Lung (tissue), 12 donors: ENCODE data around the gene PTGES2. TPM values are rescaled to one million over a fixed set of nuclear protein-coding genes. Genes with fewer than 3 reads are reported as not detected.

Experiments used
- ATAC-seq: fragments of 200-7000 bp; cut with Tn5 transposase; one replicate; pipeline ENCODE4 v1.9.1; 2020; ENCODE audit warnings: moderate number of reproducible peaks; ENCODE audit not compliant: insufficient read depth, low FRiP score
- DNase-seq, 3 donors: peaks; one replicate each; pipeline ENCODE4 v3.0.0-alpha.2; 2013 to 2017
- H3K27ac ChIP-seq, 2 donors: one replicate each; pipeline ENCODE4 v1.5.1; 2013; ENCODE audit warnings: mild to moderate bottlenecking in 2 of 2, moderate library complexity in 2 of 2, control low read depth in 1 of 2, inconsistent platforms in 1 of 2, low read depth in 1 of 2, low read length in 1 of 2
- H3K27me3 ChIP-seq, 3 donors: one replicate each; pipeline ENCODE4 v1.5.1; 2013; ENCODE audit warnings: low read length in 2 of 3; ENCODE audit not compliant: control insufficient read depth in 3 of 3, insufficient read depth in 3 of 3
- H3K36me3 ChIP-seq, 4 donors: one replicate each; pipeline ENCODE4 v1.5.1; 2013; ENCODE audit warnings: low read length in 4 of 4, mild to moderate bottlenecking in 1 of 4, moderate library complexity in 1 of 4; ENCODE audit not compliant: control insufficient read depth in 4 of 4, insufficient read depth in 4 of 4
- H3K4me1 ChIP-seq, 5 donors: one replicate each; pipeline ENCODE4 v1.5.1; 2013; ENCODE audit warnings: low read length in 5 of 5, mild to moderate bottlenecking in 2 of 5, moderate library complexity in 1 of 5; ENCODE audit not compliant: control insufficient read depth in 5 of 5, insufficient read depth in 5 of 5
- H3K4me3 ChIP-seq: one replicate; pipeline ENCODE4 v1.5.1; 2013; ENCODE audit warnings: mild to moderate bottlenecking, control low read depth, moderate library complexity
- H3K9ac ChIP-seq, 2 donors: one replicate each; pipeline ENCODE4 v1.5.1; 2013; ENCODE audit warnings: low read length in 2 of 2, control low read depth in 1 of 2; ENCODE audit not compliant: insufficient read depth in 1 of 2
- H3K9me3 ChIP-seq, 4 donors: one replicate each; pipeline ENCODE4 v1.5.1; 2013; ENCODE audit warnings: low read length in 3 of 4, mild to moderate bottlenecking in 1 of 4, moderate library complexity in 1 of 4; ENCODE audit not compliant: control insufficient read depth in 4 of 4, insufficient read depth in 3 of 4
- whole genome bisulfite sequencing, 2 donors: extraction: QIAGEN DNeasy Blood & Tissue Kit; methylation state at CpG; one replicate each; pipeline ENCODE4 v1.1.7; 2013; 5-methylcytosine and 5-hydroxymethylcytosine counted together
- polyA plus RNA-seq, 2 donors: library from polyadenylated mRNA; stranded (reverse); fragments of 200-250 nt; gene quantifications; one replicate each; pipeline ENCODE4 v1.2.1, GENCODE V29; 2013
- total RNA-seq, 2 donors: library from RNA; depleted of rRNA in 1 of 2; stranded (reverse); fragments of >200 nt in 1 of 2; gene quantifications; one replicate each; pipeline ENCODE4 v1.2.1, GENCODE V29; 2014 to 2021
- TF ChIP-seq, protein P1 (sequence below): IDR thresholded peaks from 2 replicates; pipeline ENCODE4 v1.5.1; 2012; ENCODE audit warnings: mild to moderate bottlenecking; ENCODE audit errors: control extremely low read depth, extremely low read depth
- donor health status: control.
- donor health status: control.
- donor health status: Bipolar disorder and iron deficiency.
- donor health status: healthy.
- donor health status: DM: yes; HTN: yes; CAD: no.

The PTGES2 gene
- total and polyA plus RNA-seq, 4 donors: 42.0 to 66.8 (median 54.7) TPM

DNA sequence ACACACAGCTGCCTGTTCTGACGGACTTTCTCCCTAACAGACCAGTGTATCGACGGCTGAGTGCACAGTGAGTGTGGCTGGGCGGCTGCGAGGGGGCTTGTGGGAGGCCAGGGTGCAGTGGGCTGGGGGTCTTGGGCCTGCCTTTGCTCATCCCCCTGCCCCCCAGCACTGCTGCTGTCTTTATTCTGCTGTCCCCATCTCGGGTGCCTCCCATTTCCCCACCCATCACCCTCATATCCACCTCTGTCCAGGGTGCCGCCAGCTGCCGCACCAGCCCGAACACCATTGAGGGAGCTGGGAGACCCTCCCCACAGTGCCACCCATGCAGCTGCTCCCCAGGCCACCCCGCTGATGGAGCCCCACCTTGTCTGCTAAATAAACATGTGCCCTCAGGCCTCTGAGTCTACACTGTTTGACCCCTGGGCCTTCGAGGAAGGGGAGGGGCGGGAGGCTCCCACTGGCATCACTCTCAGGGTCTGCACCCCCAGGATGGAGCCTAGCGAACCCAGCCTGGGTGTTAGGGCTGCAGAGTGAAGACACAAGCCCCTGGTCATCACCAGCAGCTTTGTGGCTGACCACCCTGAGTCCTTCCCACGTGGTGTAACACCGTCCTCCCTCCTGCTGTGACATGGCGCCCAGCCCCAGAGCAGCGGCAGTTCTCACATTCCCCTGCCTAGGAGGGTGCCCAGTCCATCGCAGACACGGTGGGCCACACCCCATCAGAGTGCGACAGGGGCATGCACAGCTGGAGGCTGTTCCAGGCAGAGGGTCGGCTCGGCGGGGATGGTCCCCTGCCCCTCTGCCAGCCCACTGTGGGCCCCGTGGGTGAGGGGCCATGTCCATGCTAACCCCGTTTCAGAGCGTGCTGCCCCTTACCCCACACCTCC is 25.8 kb upstream of the PTGES2 start:
- H3K27me3 ChIP-seq: no peaks in the 10 kb centered on the region
- no peaks in the 10 kb centered on the region for H3K9me3 ChIP-seq
- no peak overlapping the region for H3K4me3 ChIP-seq
- H3K27ac ChIP-seq: no peak overlapping the region
- no peaks in the 10 kb centered on the region for H3K36me3 ChIP-seq
- DNase-seq (no peak), ATAC-seq (no peak)
- TF ChIP-seq, protein P1, sequence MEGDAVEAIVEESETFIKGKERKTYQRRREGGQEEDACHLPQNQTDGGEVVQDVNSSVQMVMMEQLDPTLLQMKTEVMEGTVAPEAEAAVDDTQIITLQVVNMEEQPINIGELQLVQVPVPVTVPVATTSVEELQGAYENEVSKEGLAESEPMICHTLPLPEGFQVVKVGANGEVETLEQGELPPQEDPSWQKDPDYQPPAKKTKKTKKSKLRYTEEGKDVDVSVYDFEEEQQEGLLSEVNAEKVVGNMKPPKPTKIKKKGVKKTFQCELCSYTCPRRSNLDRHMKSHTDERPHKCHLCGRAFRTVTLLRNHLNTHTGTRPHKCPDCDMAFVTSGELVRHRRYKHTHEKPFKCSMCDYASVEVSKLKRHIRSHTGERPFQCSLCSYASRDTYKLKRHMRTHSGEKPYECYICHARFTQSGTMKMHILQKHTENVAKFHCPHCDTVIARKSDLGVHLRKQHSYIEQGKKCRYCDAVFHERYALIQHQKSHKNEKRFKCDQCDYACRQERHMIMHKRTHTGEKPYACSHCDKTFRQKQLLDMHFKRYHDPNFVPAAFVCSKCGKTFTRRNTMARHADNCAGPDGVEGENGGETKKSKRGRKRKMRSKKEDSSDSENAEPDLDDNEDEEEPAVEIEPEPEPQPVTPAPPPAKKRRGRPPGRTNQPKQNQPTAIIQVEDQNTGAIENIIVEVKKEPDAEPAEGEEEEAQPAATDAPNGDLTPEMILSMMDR: no peak
- 88 to 94% methylated on average over 26 of the region's 26 CpGs for WGBS, 2 donors
- H3K4me1 ChIP-seq: peaks cover 0 to 13% (median 5%) of the 10 kb centered on the region in 5 donors
- H3K9ac ChIP-seq: no peak overlapping the region

DNA sequence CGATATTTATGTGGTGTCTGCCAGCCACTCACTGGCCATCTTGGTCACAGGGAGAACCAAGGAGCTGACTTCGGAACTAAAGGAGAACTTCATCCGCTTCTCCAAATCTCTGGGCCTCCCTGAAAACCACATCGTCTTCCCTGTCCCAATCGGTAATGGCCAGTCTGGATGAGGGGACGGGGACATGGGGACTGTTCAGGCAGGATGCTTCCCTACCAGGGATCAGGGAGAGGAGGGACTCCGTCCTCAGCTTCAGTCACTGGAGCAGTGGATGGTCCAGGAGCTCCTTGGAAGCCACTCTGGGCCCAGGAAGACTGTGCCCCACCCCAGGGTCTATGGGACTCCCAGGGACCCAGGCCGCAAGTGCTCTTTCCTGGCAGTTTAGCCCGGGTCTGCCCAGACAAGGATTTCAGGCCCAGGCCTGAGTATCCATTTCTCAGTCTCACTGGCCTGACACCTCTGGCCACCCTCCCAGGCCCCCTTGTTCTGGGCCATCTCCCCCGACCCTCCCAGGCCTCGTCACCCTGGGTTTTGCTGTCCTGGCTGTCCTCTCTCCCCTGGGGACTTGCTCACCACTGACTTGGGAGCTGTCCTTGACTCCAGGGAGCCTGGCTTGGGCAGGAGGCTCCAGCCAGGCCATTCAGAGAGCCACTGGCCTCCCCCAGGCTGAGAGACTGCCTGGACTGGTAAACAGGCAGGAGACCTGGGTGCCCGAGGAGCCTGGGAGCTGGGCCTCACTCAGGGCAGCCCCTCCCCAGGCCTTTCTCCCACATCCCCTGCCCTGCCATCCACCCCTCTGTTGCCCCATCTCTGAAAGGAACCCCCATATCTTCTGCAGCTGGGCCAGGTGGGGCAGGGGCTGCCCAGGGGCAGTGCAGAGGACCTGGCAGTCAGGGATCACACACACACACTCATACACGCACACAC is 24.9 kb upstream of the PTGES2 start:
- peaks cover 0 to 13% (median 5%) of the 10 kb centered on the region in 5 donors for H3K4me1 ChIP-seq
- WGBS, 2 donors: 95 to 97% methylated on average over 13 of the region's 13 CpGs
- no peak overlapping the region for H3K9ac ChIP-seq
- H3K36me3 ChIP-seq: no peaks in the 10 kb centered on the region
- H3K4me3 ChIP-seq: no peak overlapping the region
- H3K27me3 ChIP-seq: no peaks in the 10 kb centered on the region
- ATAC-seq (no peak), DNase-seq (no peak)
- TF ChIP-seq, protein P1: no peak
- no peak overlapping the region for H3K27ac ChIP-seq
- no peaks in the 10 kb centered on the region for H3K9me3 ChIP-seq

DNA sequence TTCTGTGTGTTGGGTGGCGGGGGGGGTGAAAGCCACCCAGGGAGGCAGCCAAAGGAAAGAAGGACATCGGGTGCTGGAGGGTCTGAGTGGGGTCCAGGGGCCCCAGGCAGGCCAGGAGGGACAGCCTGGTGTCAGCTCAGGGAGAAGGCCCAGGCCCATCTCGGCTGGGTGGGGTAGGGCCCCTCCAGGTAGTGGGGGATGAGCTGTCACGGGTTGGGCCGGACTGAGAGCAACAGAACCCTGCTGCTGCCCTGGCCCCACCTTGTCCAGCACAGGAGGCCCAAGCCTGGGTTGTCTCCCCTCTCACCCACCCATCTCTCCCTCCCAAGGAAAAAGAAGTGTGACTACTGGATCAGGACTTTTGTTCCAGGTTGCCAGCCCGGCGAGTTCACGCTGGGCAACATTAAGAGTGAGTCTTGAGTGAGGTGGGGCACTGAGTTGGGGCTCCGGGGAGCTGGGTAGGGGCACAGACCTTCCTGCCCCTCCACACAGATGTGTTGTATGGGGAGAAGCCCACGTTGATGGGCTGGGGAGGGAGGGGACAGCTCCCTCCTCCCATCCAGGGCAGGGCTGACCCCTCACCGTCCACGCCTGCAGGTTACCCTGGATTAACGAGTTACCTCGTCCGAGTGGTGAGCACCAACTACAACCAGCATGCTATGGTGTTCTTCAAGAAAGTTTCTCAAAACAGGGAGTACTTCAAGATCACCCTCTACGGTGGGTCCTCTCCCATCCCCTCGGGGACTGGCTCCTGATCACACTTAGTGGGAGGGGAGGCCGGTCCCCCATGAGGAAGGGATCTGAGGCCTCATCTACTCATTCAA is 24.0 kb upstream of the PTGES2 start:
- Histone ChIP-seq H3K27me3 (no peaks in the 10 kb centered on the region), H3K4me3 (no peak overlapping the region), H3K9me3 (no peaks in the 10 kb centered on the region), H3K4me1 (peaks cover 0 to 13% (median 5%) of the 10 kb centered on the region in 5 donors), H3K36me3 (no peaks in the 10 kb centered on the region), H3K27ac (no peak overlapping the region), H3K9ac (no peak overlapping the region)
- DNase-seq (no peak), ATAC-seq (no peak)
- TF ChIP-seq, protein P1: no peak
- 91 to 92% methylated on average over 18 of the region's 18 CpGs for WGBS, 2 donors
